GM19351 (cell line): Measurements from ENCODE around the gene IRF4.

Experiments used
- ATAC-seq: cut with Tn5 transposase; IDR thresholded peaks from one replicate; pipeline ENCODE4 v1.9.1; 2021; ENCODE audit warnings: mild to moderate bottlenecking, moderate library complexity; ENCODE audit not compliant: unreplicated experiment

The IRF4 gene

GRCh38 chr6:453152-453551 lies 61.6 kb downstream of the IRF4 start:
- no peak for ATAC-seq

- ATAC-seq = no peak
Measured at GRCh38 chr6:454148-454991, 62.8 kb downstream of the IRF4 start.

- no peak for ATAC-seq
Measured at GRCh38 chr6:455006-455585, 63.5 kb downstream of the IRF4 start.

DNA sequence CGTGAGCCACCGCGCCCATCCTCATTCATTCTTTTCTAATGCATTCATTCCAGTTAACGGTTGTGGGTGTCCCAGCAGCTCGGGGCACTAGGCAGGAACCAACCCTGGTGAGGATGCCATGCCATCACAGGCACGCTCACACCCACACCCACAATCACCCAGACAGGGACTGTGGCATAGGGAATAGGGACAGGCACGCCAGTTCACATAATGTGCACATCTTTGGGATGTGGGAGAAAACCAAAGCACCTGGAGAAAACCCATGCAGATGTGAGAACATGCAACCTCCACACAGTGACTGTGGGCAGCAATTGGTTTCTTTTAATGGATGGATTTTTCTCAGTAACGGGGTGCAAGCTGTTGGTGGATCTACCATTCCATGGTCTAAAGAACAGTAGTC lies 64.3 kb downstream of the IRF4 start:
- no peak for ATAC-seq

DNA sequence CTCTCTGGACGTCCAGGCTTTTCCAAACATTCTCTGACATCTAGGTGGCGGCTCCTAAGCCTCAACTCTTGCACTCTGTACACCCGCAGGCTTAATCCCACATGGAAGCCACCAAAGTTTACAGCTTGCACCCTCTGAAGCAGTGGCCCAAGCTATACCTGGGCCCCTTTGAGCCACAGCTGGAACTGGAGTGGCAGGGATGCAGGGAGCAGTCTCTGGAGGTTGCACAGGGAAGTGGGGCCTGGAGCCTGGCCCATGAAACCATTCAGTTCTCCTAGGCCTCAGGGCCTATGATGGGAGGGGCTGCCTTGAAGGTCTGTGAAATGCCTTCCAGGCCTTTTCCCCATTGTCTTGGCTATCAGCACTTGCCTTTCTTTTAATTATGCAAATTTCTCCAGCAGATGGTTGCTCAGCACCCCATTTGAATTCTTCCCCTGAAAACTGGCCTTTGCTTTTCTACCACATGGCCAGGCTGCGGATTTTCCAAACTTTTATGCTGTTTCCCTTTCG lies 64.9 kb downstream of the IRF4 start:
- no peak for ATAC-seq

DNA sequence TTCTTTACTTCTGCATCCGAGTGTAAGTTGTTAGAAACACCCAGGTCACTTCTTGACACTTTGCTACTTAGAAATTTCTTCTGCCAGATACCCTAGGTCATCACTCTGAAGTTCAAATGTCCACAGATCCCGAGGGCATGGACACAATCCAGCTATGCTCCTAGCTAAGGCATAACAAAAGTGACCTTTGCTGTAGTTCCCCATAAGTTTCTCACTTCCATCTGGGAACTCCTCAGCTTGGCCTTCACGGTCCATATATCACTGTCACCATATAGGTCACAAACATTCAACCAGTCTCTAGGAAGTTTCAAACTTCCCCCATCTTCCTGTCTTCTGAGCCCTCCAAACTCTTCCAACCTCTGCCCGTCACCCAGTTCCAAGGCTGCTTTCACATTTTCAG lies 65.3 kb downstream of the IRF4 start:
- no peak for ATAC-seq
